Liver (tissue), 9 donors: ENCODE measurements around the gene SEC62. TPM values are rescaled to one million over a fixed set of nuclear protein-coding genes. Genes with fewer than 3 reads are reported as not detected.

Experiments used
- DNase-seq: peaks from one replicate; pipeline ENCODE4 v3.0.0-alpha.2; 2017; ENCODE audit warnings: low spot score
- H3K27ac ChIP-seq, 2 donors: one replicate each; pipeline ENCODE4 v1.7.0; 2013; ENCODE audit warnings: inconsistent platforms in 2 of 2, low read length in 2 of 2, control low read depth in 1 of 2, low read depth in 1 of 2, mild to moderate bottlenecking in 1 of 2
- H3K27me3 ChIP-seq, 4 donors: one replicate each; pipeline versions ENCODE4 v1.6.1 to v1.7.0; 2013; ENCODE audit warnings: low read length in 3 of 4, inconsistent platforms in 1 of 4, mild to moderate bottlenecking in 1 of 4, moderate library complexity in 1 of 4; ENCODE audit not compliant: control insufficient read depth in 4 of 4, insufficient read depth in 4 of 4
- H3K36me3 ChIP-seq, 4 donors: one replicate each; pipeline versions ENCODE4 v1.6.1 to v1.7.0; 2013; ENCODE audit warnings: low read length in 3 of 4, mild to moderate bottlenecking in 3 of 4, low read depth in 1 of 4, moderate library complexity in 1 of 4; ENCODE audit not compliant: control insufficient read depth in 4 of 4, insufficient read depth in 3 of 4
- H3K4me1 ChIP-seq, 4 donors: one replicate each; pipeline versions ENCODE4 v1.6.1 to v1.7.0; 2013; ENCODE audit warnings: low read length in 3 of 4, mild to moderate bottlenecking in 3 of 4, moderate library complexity in 1 of 4; ENCODE audit not compliant: control insufficient read depth in 4 of 4, insufficient read depth in 4 of 4
- H3K4me3 ChIP-seq, 3 donors: one replicate each; pipeline versions ENCODE4 v1.6.1 to v1.7.0; 2013; ENCODE audit warnings: low read length in 3 of 3, control low read depth in 1 of 3, low read depth in 1 of 3, mild to moderate bottlenecking in 1 of 3
- H3K9ac ChIP-seq, 2 donors: one replicate each; pipeline ENCODE4 v1.7.0; 2013; ENCODE audit warnings: low read length in 2 of 2, mild to moderate bottlenecking in 2 of 2, moderate library complexity in 2 of 2, control low read depth in 1 of 2, low read depth in 1 of 2
- H3K9me3 ChIP-seq, 4 donors: one replicate each; pipeline versions ENCODE4 v1.6.1 to v1.7.0; 2013; ENCODE audit warnings: low read length in 3 of 4; ENCODE audit not compliant: control insufficient read depth in 4 of 4
- EGR1 ChIP-seq, 2 donors: IDR thresholded peaks; 2 replicates each; pipeline ENCODE4 v1.6.1; 2016 to 2018; ENCODE audit warnings: antibody characterized with exemption in 2 of 2, low read depth in 2 of 2
- FOXA2 ChIP-seq: IDR thresholded peaks from 2 replicates; pipeline ENCODE4 v1.6.1; 2016; ENCODE audit warnings: antibody characterized with exemption
- GABPA ChIP-seq, 2 donors: IDR thresholded peaks in 1 of 2; conservative IDR thresholded peaks in 1 of 2; 2 replicates each; pipeline ENCODE4 v1.6.1; 2016; ENCODE audit warnings: antibody characterized with exemption in 2 of 2, mild to moderate bottlenecking in 1 of 2, moderate library complexity in 1 of 2
- HNF4A ChIP-seq, 2 donors: conservative IDR thresholded peaks; 2 replicates each; pipeline ENCODE4 v1.6.1; 2016; ENCODE audit warnings: antibody characterized with exemption in 2 of 2, mild to moderate bottlenecking in 2 of 2
- HNF4G ChIP-seq: IDR thresholded peaks from 2 replicates; pipeline ENCODE4 v1.6.1; 2016; ENCODE audit warnings: antibody characterized with exemption
- JUND ChIP-seq, 2 donors: IDR thresholded peaks; 2 replicates each; pipeline ENCODE4 v1.6.1; 2016; ENCODE audit warnings: antibody characterized with exemption in 2 of 2
- MAX ChIP-seq: IDR thresholded peaks from 2 replicates; pipeline ENCODE4 v1.6.1; 2016; ENCODE audit warnings: antibody characterized with exemption
- RXRA ChIP-seq, 2 donors: IDR thresholded peaks; 2 replicates each; pipeline ENCODE4 v1.6.1; 2017 to 2018; ENCODE audit warnings: antibody characterized with exemption in 2 of 2, mild to moderate bottlenecking in 1 of 2
- SP1 ChIP-seq: IDR thresholded peaks from 2 replicates; pipeline ENCODE4 v1.6.1; 2018; ENCODE audit warnings: antibody characterized with exemption, mild to moderate bottlenecking
- TAF1 ChIP-seq: conservative IDR thresholded peaks from 2 replicates; pipeline ENCODE4 v1.6.1; 2016; ENCODE audit warnings: antibody characterized with exemption, mild to moderate bottlenecking
- YY1 ChIP-seq: IDR thresholded peaks from 2 replicates; pipeline ENCODE4 v1.6.1; 2016; ENCODE audit warnings: antibody characterized with exemption, mild to moderate bottlenecking
- WGBS: extraction: QIAGEN DNeasy Blood & Tissue Kit; methylation state at CpG from one replicate; pipeline ENCODE4 v1.1.7; 2013; 5-methylcytosine and 5-hydroxymethylcytosine counted together
- polyA plus RNA-seq, 2 donors: library from polyadenylated mRNA; stranded (reverse) in 1 of 2; unstranded in 1 of 2; fragments of 200-250 nt in 1 of 2; fragments of >200 nt in 1 of 2; fragmentation: Nextera tagmentation in 1 of 2; extraction: Ambion mirVana in 1 of 2; gene quantifications; one replicate each; pipeline versions ENCODE4 v1.2.1 to v1.2.3, GENCODE V29; 2013 to 2015
- total RNA-seq, 2 donors: library from RNA; depleted of rRNA; stranded (reverse); fragments of >200 nt; gene quantifications; one replicate each; pipeline ENCODE4 v1.2.3, GENCODE V29; 2014
- TF ChIP-seq, protein P1 (sequence below): IDR thresholded peaks from 2 replicates; pipeline ENCODE4 v1.6.1; 2016; ENCODE audit warnings: antibody characterized with exemption, mild to moderate bottlenecking
- TF ChIP-seq, protein P2 (sequence below): fragments of 150-350 bp; IDR thresholded peaks from 2 replicates; pipeline ENCODE4 v1.5.1; 2017; ENCODE audit warnings: improper control_type of control experiment, low read depth, low read length; ENCODE audit not compliant: missing input control
- donor health status: healthy.
- donor health status: healthy.
- donor health status: healthy.
- donor health status: healthy.
- donor health status: healthy.

Gene SEC62
- total and polyA plus RNA-seq, 4 donors: 40.1 to 200 (median 63.3) TPM

- no peak for TF ChIP-seq JUND (IDR thresholded peaks at IDR 0.05)
- TF ChIP-seq SP1: no peak
- TF ChIP-seq, protein P1, sequence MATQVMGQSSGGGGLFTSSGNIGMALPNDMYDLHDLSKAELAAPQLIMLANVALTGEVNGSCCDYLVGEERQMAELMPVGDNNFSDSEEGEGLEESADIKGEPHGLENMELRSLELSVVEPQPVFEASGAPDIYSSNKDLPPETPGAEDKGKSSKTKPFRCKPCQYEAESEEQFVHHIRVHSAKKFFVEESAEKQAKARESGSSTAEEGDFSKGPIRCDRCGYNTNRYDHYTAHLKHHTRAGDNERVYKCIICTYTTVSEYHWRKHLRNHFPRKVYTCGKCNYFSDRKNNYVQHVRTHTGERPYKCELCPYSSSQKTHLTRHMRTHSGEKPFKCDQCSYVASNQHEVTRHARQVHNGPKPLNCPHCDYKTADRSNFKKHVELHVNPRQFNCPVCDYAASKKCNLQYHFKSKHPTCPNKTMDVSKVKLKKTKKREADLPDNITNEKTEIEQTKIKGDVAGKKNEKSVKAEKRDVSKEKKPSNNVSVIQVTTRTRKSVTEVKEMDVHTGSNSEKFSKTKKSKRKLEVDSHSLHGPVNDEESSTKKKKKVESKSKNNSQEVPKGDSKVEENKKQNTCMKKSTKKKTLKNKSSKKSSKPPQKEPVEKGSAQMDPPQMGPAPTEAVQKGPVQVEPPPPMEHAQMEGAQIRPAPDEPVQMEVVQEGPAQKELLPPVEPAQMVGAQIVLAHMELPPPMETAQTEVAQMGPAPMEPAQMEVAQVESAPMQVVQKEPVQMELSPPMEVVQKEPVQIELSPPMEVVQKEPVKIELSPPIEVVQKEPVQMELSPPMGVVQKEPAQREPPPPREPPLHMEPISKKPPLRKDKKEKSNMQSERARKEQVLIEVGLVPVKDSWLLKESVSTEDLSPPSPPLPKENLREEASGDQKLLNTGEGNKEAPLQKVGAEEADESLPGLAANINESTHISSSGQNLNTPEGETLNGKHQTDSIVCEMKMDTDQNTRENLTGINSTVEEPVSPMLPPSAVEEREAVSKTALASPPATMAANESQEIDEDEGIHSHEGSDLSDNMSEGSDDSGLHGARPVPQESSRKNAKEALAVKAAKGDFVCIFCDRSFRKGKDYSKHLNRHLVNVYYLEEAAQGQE: no peak
- TF ChIP-seq YY1: no peak
- Histone ChIP-seq H3K27me3 (no peaks in the 10 kb centered on the region), H3K36me3 (peaks cover 0 to 11% (median 4%) of the 10 kb centered on the region in 4 donors), H3K9ac (no peak overlapping the region), H3K4me1 (peaks cover 6 to 42% (median 21%) of the 10 kb centered on the region in 4 donors), H3K27ac (no peak overlapping the region), H3K9me3 (no peaks in the 10 kb centered on the region), H3K4me3 (no peak overlapping the region)
- no peak for DNase-seq
- 26% methylated on average over 1 of the region's 1 CpG for WGBS
These were observed 4.2 kb downstream of the SEC62 start for GRCh38 chr3:169970847-169971246.

DNA sequence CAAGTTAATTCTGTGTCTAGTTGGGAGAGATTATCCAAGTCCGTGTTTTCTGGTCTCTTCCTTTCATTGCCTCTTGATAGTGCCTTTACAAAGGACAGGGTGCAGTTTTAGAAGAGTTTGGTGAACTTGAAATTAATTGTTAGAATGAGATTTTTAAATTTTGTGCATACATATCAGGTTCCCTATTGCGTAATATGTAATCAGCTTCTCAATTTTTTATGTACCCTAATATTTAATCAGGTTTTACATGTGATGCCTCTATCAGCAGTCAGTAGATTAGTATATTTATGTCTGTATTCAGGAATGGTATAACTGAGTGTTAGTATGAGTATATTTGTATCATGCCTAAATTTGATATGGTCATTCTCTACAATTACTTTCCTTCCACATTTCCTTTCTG is 4.9 kb downstream of the SEC62 start:
- peaks cover 6 to 35% (median 21%) of the 10 kb centered on the region in 4 donors for H3K4me1 ChIP-seq
- H3K27me3 ChIP-seq: no peaks in the 10 kb centered on the region
- WGBS: 94% methylated on average over 2 of the region's 2 CpGs
- no peak overlapping the region for H3K9ac ChIP-seq
- H3K36me3 ChIP-seq: peaks cover 0 to 15% (median 5%) of the 10 kb centered on the region in 4 donors
- TF ChIP-seq, protein P2, sequence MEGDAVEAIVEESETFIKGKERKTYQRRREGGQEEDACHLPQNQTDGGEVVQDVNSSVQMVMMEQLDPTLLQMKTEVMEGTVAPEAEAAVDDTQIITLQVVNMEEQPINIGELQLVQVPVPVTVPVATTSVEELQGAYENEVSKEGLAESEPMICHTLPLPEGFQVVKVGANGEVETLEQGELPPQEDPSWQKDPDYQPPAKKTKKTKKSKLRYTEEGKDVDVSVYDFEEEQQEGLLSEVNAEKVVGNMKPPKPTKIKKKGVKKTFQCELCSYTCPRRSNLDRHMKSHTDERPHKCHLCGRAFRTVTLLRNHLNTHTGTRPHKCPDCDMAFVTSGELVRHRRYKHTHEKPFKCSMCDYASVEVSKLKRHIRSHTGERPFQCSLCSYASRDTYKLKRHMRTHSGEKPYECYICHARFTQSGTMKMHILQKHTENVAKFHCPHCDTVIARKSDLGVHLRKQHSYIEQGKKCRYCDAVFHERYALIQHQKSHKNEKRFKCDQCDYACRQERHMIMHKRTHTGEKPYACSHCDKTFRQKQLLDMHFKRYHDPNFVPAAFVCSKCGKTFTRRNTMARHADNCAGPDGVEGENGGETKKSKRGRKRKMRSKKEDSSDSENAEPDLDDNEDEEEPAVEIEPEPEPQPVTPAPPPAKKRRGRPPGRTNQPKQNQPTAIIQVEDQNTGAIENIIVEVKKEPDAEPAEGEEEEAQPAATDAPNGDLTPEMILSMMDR: no peak
- TF ChIP-seq GABPA (IDR thresholded peaks at IDR 0.05 in 1 of 2, conservative IDR thresholded peaks at IDR 0.05 in 1 of 2): no peak
- no peak overlapping the region for H3K4me3 ChIP-seq
- no peaks in the 10 kb centered on the region for H3K9me3 ChIP-seq
- no peak for DNase-seq
- H3K27ac ChIP-seq: no peak overlapping the region

- Histone ChIP-seq H3K4me1 (peaks cover 0 to 16% (median 3%) of the 10 kb centered on the region in 4 donors), H3K27ac (peak overlapping the region; percentile 22 to 69), H3K9me3 (no peaks in the 10 kb centered on the region), H3K36me3 (peaks cover 1 to 59% (median 35%) of the 10 kb centered on the region in 4 donors), H3K4me3 (no peak overlapping the region), H3K27me3 (no peaks in the 10 kb centered on the region), H3K9ac (no peak overlapping the region)
- WGBS: 27% methylated on average over 2 of the region's 2 CpGs
- no peak for DNase-seq
- no peak for TF ChIP-seq FOXA2
- no peak for TF ChIP-seq TAF1
- TF ChIP-seq JUND (IDR thresholded peaks at IDR 0.05): peak; percentile 98
- TF ChIP-seq, protein P2: no peak
- TF ChIP-seq HNF4A (conservative IDR thresholded peaks at IDR 0.05): peak; percentile 65 to 71
- no peak for TF ChIP-seq MAX
- TF ChIP-seq EGR1 (IDR thresholded peaks at IDR 0.05; ENCODE audit: low read depth in 2 of 2): peak in 1 of 2 donors; percentile 84
- peak in 1 of 2 donors; percentile 37 for TF ChIP-seq RXRA (IDR thresholded peaks at IDR 0.05)
- TF ChIP-seq, protein P1: no peak
- no peak for TF ChIP-seq HNF4G
These were observed 13.4 kb downstream of the SEC62 start for GRCh38 chr3:169980055-169980454.
